Prostate gland (tissue), 2 donors: ENCODE results near the gene INHA. TPM values are rescaled to one million over a fixed set of nuclear protein-coding genes. Genes with fewer than 3 reads are reported as not detected.

Source experiments
- DNase-seq: peaks from one replicate; pipeline ENCODE4 v3.0.0-alpha.2; 2019; ENCODE audit warnings: low spot score
- H3K27ac ChIP-seq, 2 donors: fragments of 200-600 bp; sonication (generic); 2 replicates each; pipeline ENCODE4 v1.5.1; 2017 to 2019
- H3K27me3 ChIP-seq: fragments of 200-600 bp; sonication (generic); replicated peaks from 2 replicates; pipeline ENCODE4 v1.5.1; 2019; ENCODE audit not compliant: insufficient read depth
- H3K36me3 ChIP-seq, 2 donors: fragments of 200-600 bp; sonication (generic); 1 replicate in 1 of 2; 2 replicates in 1 of 2; pipeline versions ENCODE4 v1.5.1 to v1.8.1; 2017 to 2019
- H3K4me1 ChIP-seq: fragments of 200-600 bp; sonication (generic); replicated peaks from 2 replicates; pipeline ENCODE4 v1.5.1; 2019
- H3K4me3 ChIP-seq, 2 donors: fragments of 200-600 bp; sonication (generic); 2 replicates each; pipeline ENCODE4 v1.5.1; 2017 to 2019
- H3K9me3 ChIP-seq: fragments of 200-600 bp; sonication (generic); 2 replicates; pipeline ENCODE4 v1.5.1; 2017
- POLR2A ChIP-seq: fragments of 450-650 bp; IDR thresholded peaks from one replicate; pipeline ENCODE4 v1.6.1; 2016; ENCODE audit warnings: antibody characterized with exemption, mild to moderate bottlenecking
- POLR2AphosphoS5 ChIP-seq: sonication (generic); formaldehyde crosslinking; IDR thresholded peaks from one replicate; pipeline ENCODE4 v1.6.1; 2017; ENCODE audit warnings: antibody characterized with exemption
- WGBS: methylation state at CpG from one replicate; pipeline ENCODE4 v1.1.5; 2018; 5-methylcytosine and 5-hydroxymethylcytosine counted together
- intact Hi-C: fragments of 100-400 bp; cut with DNase I; formaldehyde crosslinking; loops from one replicate; pipeline ENCODE4 v1.14.2; 2022
- total RNA-seq, 2 donors: library from RNA; depleted of rRNA; stranded (reverse); fragments of >200 nt; gene quantifications; one replicate each; pipeline ENCODE4 v1.1.0, GENCODE V29; 2016
- TF ChIP-seq, protein P1 (sequence below), 4 experiments: fragments of 200-600 bp in 2 of 4; fragments of 450-650 bp in 2 of 4; sonication (generic) in 2 of 4; IDR thresholded peaks; 1 replicate in 3 of 4; 2 replicates in 1 of 4; pipeline ENCODE4 v1.5.1; 2016 to 2019; ENCODE audit warnings: antibody characterized with exemption in 4 of 4, mild to moderate bottlenecking in 2 of 4, moderate library complexity in 2 of 4

Gene INHA
- total RNA-seq, 2 donors from 2014 or later, result 0.96 to 391 TPM

DNA sequence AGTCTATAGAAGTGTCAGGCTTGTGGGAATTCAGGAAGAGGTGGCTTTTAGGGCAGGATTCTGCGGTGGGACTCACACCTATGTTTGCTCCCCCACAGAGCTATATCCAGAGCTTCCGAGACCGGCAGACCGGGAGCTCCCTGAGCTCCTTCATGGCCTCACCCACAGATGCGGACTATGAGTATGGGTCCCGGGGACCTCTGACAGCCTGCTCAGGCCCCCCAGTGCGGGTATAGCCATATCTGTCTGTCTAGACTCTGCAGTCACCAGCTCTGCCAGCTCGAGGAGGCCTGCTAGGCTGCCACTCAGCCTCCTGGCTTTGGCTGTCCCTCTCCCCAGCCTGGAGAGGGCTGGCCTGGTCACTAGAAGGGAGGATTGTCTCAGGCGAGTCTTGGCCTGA, 22.5 kb upstream of the INHA start:
- H3K4me1 ChIP-seq, result peaks cover 12% of the 10 kb centered on the region
- no peaks in the 10 kb centered on the region for H3K36me3 ChIP-seq
- no peaks in the 10 kb centered on the region for H3K27me3 ChIP-seq
- 89% methylated on average over 9 of the region's 9 CpGs for WGBS
- H3K27ac ChIP-seq, result no peak overlapping the region
- no peak for DNase-seq
- TF ChIP-seq POLR2AphosphoS5, result no peak
- TF ChIP-seq, protein P1, sequence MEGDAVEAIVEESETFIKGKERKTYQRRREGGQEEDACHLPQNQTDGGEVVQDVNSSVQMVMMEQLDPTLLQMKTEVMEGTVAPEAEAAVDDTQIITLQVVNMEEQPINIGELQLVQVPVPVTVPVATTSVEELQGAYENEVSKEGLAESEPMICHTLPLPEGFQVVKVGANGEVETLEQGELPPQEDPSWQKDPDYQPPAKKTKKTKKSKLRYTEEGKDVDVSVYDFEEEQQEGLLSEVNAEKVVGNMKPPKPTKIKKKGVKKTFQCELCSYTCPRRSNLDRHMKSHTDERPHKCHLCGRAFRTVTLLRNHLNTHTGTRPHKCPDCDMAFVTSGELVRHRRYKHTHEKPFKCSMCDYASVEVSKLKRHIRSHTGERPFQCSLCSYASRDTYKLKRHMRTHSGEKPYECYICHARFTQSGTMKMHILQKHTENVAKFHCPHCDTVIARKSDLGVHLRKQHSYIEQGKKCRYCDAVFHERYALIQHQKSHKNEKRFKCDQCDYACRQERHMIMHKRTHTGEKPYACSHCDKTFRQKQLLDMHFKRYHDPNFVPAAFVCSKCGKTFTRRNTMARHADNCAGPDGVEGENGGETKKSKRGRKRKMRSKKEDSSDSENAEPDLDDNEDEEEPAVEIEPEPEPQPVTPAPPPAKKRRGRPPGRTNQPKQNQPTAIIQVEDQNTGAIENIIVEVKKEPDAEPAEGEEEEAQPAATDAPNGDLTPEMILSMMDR (IDR thresholded peaks at IDR 0.05), result no peak
- TF ChIP-seq POLR2A, result no peak
- H3K4me3 ChIP-seq, result no peak overlapping the region
- intact Hi-C loops, result no loop called here
- no peaks in the 10 kb centered on the region for H3K9me3 ChIP-seq

DNA sequence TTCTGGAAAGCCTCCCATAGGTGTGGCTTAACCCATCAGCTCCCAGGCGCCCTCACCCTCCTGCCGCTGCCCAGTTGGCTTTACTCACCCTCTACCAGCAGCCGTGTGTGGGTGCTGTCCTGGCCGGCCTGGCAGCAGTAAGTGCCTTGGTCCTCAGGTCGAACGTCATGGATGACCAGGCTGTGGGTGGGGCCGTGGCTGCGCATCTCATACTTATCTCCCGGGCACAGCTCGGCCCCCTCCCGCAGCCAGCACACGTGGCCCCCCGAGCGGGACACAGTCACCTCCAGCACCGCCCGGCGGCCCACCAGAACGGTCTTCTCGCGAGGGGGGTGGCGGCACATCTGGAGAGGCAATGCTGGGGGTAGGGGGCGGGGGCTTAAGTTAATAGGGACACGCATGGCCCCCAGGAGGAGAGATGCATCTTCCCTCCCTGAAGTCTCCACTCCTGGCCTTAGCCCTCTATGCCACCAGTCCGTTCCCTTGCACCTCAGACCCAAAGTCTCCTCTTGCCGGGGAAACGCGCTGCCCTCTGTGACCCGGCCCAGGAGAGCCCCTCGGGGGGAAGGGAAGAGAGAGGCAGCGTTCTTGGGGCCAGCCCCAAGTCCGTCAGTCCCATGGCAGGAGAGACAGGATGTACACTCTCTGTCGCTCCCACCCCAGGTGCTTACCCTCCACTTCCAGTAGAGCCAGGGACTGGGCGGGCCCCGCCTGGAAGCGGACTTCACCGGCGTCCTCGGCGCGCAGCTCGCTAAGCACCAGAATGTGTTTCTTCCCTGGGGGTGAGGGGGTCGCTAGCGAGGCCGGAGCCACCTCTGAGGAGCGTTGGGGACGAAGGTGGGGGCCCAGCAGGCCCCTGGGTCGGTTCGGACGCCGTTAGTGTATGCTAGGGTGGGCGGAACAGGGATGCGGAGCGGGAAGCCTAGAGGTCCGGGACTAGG, 20.4 kb upstream of the INHA start:
- intact Hi-C loops, result no loop called here
- no peaks in the 10 kb centered on the region for H3K9me3 ChIP-seq
- H3K27me3 ChIP-seq, result no peaks in the 10 kb centered on the region
- H3K4me1 ChIP-seq, result peaks cover 11% of the 10 kb centered on the region
- WGBS, result 9% methylated on average over 48 of the region's 54 CpGs
- DNase-seq, result no peak
- H3K4me3 ChIP-seq, result peak overlapping the region; percentile 50 to 66
- no peaks in the 10 kb centered on the region for H3K36me3 ChIP-seq
- peak overlapping the region; percentile 77 to 81 for H3K27ac ChIP-seq
- TF ChIP-seq, protein P1 (IDR thresholded peaks at IDR 0.05), result no peak
- no peak for TF ChIP-seq POLR2A

DNA sequence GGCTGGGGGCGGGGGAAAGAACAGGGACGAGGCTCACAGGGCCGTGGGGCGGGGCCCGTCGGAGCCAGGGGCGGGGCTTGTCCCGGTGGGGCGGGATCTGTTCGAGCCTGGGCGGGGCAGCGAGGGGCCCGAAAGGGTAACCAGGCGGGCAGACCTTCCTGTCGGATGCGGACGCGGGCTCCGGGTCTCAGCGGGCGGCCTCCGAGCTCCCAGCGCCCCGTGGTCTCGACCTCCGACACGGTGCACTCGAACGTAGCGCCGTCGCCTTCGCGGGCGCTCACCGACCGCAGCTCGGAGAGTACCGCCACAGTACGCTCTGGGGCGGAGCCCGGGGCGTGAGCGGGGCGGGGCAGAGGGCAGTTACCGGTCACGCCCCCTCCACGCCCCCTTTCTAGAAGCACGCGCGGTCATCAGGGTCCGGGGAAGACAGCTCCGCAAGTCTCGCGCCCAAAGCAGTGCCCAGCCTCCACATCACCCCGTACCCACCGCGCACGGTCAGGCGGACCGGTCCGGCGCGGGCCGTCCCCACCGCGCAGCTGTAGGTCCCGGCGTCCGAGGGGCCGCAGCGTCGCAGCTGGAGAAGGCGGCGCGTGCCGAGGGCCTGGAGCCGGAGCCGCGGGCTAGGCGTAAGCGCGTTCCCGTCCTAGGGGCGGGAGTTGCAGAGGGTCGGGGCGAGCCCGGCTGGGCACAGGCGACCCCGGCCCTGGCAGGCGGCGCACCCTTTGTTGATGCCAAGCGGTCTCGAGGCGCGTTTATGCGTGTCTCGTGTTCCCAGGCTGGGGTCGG, 19.5 kb upstream of the INHA start:
- Histone ChIP-seq H3K27ac (peak overlapping the region; percentile 77 to 81), H3K4me1 (peaks cover 11% of the 10 kb centered on the region), H3K9me3 (no peaks in the 10 kb centered on the region), H3K36me3 (no peaks in the 10 kb centered on the region), H3K4me3 (peak overlapping the region; percentile 50 to 66), H3K27me3 (no peaks in the 10 kb centered on the region)
- TF ChIP-seq, protein P1 (IDR thresholded peaks at IDR 0.05), result no peak
- peak; percentile 75 for TF ChIP-seq POLR2AphosphoS5
- TF ChIP-seq POLR2A, result peak; percentile 44
- DNase-seq, result peak; percentile 87
- intact Hi-C loops, result no loop called here
- under 1% methylated on average over 50 of the region's 99 CpGs for WGBS

DNA sequence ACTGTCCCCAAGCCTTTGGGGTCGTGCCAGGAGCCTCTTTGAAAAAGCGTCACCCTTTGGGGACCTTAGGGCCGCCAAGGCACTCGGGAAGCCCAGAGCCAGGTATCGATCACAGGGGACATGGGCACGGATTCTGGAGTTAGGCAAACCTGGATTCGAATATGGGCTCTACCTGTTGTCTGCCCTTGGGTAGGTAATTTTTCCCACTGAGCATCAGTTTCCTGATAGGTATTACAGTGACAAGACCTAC, 19.0 kb upstream of the INHA start:
- no peaks in the 10 kb centered on the region for H3K36me3 ChIP-seq
- H3K9me3 ChIP-seq, result no peaks in the 10 kb centered on the region
- peaks cover 11% of the 10 kb centered on the region for H3K4me1 ChIP-seq
- no peaks in the 10 kb centered on the region for H3K27me3 ChIP-seq
- TF ChIP-seq, protein P1 (IDR thresholded peaks at IDR 0.05), result no peak
- TF ChIP-seq POLR2A (no peak), POLR2AphosphoS5 (no peak)
- intact Hi-C loops, result no loop called here
- H3K27ac ChIP-seq, result peak overlapping the region; percentile 77 to 81
- DNase-seq, result no peak
- H3K4me3 ChIP-seq, result peak overlapping the region; percentile 50 to 66
- WGBS, result 19% methylated on average over 7 of the region's 7 CpGs
